Loucy (cell line): ENCODE data around the gene CCDC38.

Experiments used
- H2AFZ ChIP-seq: fragments of 200-600 bp; sonication (generic); 2 replicates; pipeline ENCODE4 v1.6.0; 2016; ENCODE audit warnings: antibody characterized with exemption, mild to moderate bottlenecking, low read length, moderate library complexity
- H3F3A ChIP-seq: fragments of 200-600 bp; 2 replicates; pipeline ENCODE4 v1.6.0; 2016; ENCODE audit warnings: antibody characterized with exemption, low read depth, mild to moderate bottlenecking
- H3K27me3 ChIP-seq: fragments of 200-600 bp; sonication (generic); 2 replicates; pipeline ENCODE4 v1.6.1; 2014; ENCODE audit warnings: low read length, mild to moderate bottlenecking; ENCODE audit not compliant: insufficient read depth, poor library complexity, severe bottlenecking
- H3K36me3 ChIP-seq: fragments of 200-600 bp; sonication (generic); 2 replicates; pipeline ENCODE4 v1.6.1; 2016; ENCODE audit warnings: low read length; ENCODE audit not compliant: insufficient read depth
- H3K4me1 ChIP-seq: fragments of 200-600 bp; sonication (generic); 2 replicates; pipeline ENCODE4 v1.5.1; 2014; ENCODE audit warnings: low read length, mild to moderate bottlenecking; ENCODE audit not compliant: insufficient read depth, poor library complexity, severe bottlenecking
- H3K4me2 ChIP-seq: fragments of 200-600 bp; sonication (generic); 2 replicates; pipeline ENCODE4 v1.6.0; 2014; ENCODE audit warnings: antibody characterized with exemption, low read length, low read depth, mild to moderate bottlenecking; ENCODE audit not compliant: poor library complexity, severe bottlenecking
- H3K4me3 ChIP-seq: fragments of 200-600 bp; sonication (generic); 2 replicates; pipeline ENCODE4 v1.5.1; 2014; ENCODE audit warnings: low read length, mild to moderate bottlenecking, mixed read lengths; ENCODE audit not compliant: poor library complexity, severe bottlenecking
- H3K79me2 ChIP-seq: fragments of 200-600 bp; sonication (generic); 2 replicates; pipeline ENCODE4 v1.6.1; 2014; ENCODE audit warnings: low read length; ENCODE audit not compliant: insufficient read depth
- H3K9ac ChIP-seq: fragments of 200-600 bp; sonication (generic); 2 replicates; pipeline ENCODE4 v1.6.0; 2014; ENCODE audit warnings: mild to moderate bottlenecking, low read depth, low read length, moderate library complexity; ENCODE audit not compliant: poor library complexity, severe bottlenecking
- H3K9me2 ChIP-seq: fragments of 200-600 bp; sonication (generic); replicated peaks from 2 replicates; pipeline ENCODE4 v1.6.1; 2016; ENCODE audit warnings: low read depth, low read length, mixed read lengths
- H3K9me3 ChIP-seq: fragments of 200-600 bp; sonication (generic); 2 replicates; pipeline ENCODE4 v1.6.1; 2014; ENCODE audit warnings: mild to moderate bottlenecking, antibody characterized with exemption, low read length, low read depth; ENCODE audit not compliant: insufficient read depth
- H4K20me1 ChIP-seq: fragments of 200-600 bp; sonication (generic); 2 replicates; pipeline ENCODE4 v1.6.0; 2014; ENCODE audit warnings: antibody characterized with exemption, low read length, mild to moderate bottlenecking; ENCODE audit not compliant: insufficient read depth, poor library complexity, severe bottlenecking
- EZH2phosphoT487 ChIP-seq: fragments of 200-600 bp; IDR thresholded peaks from 2 replicates; pipeline ENCODE4 v1.6.1; 2018; ENCODE audit warnings: antibody characterized with exemption, mild to moderate bottlenecking, moderate library complexity, borderline replicate concordance
- TF ChIP-seq, protein P1 (sequence below): fragments of 200-600 bp; sonication (generic); conservative IDR thresholded peaks from 2 replicates; pipeline ENCODE4 v1.5.1; 2014; ENCODE audit warnings: mild to moderate bottlenecking, antibody characterized with exemption, low read length

The CCDC38 gene

DNA sequence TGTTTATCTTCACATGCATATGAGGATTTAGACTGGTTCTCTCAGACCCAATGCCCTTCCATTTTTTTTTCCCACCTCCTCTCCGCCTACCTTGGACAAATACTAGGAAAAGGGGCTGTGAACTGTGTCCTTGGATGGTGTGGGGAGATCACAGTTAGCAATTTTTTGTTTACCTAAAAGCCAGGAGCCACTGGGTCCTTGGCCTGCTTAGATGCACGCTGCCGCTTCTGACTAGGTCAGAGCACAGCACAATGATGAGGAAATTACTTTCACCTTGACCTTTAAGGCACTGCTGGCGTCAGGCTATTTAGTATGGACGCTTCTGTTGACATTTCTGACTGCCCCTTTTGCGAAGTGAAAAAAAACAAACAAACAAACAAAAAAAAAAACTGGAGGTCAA is 1.9 kb downstream of the CCDC38 start:
- Histone ChIP-seq H3F3A (no peaks in the 10 kb centered on the region), H3K9me3 (no peaks in the 10 kb centered on the region), H3K4me2 (no peak overlapping the region), H3K36me3 (no peaks in the 10 kb centered on the region), H3K9ac (no peak overlapping the region), H3K4me1 (no peaks in the 10 kb centered on the region), H3K4me3 (no peak overlapping the region), H3K27me3 (no peaks in the 10 kb centered on the region), H3K9me2 (no peaks in the 10 kb centered on the region), H4K20me1 (no peaks in the 10 kb centered on the region), H2AFZ (no peak overlapping the region), H3K79me2 (no peaks in the 10 kb centered on the region)
- TF ChIP-seq, protein P1, sequence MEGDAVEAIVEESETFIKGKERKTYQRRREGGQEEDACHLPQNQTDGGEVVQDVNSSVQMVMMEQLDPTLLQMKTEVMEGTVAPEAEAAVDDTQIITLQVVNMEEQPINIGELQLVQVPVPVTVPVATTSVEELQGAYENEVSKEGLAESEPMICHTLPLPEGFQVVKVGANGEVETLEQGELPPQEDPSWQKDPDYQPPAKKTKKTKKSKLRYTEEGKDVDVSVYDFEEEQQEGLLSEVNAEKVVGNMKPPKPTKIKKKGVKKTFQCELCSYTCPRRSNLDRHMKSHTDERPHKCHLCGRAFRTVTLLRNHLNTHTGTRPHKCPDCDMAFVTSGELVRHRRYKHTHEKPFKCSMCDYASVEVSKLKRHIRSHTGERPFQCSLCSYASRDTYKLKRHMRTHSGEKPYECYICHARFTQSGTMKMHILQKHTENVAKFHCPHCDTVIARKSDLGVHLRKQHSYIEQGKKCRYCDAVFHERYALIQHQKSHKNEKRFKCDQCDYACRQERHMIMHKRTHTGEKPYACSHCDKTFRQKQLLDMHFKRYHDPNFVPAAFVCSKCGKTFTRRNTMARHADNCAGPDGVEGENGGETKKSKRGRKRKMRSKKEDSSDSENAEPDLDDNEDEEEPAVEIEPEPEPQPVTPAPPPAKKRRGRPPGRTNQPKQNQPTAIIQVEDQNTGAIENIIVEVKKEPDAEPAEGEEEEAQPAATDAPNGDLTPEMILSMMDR = no peak
- TF ChIP-seq EZH2phosphoT487 = no peak

DNA sequence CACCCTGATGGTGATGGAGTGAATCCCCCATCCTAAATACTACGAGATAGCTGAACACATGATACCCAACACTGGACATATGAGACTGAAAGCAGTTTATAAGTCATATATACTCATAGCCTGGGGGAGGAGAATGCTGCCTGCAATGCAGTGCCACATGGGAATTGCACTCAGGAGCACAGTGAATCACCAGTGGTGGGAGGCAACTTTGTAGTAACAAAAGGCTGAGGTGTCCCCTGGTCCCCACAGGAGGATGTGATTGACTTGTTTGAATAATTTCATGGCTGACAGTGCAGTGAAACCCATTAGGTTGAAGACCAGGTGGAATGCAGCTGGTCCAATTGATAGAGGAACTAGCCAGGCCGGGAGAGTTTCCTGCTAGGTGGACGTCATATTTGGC is 20.2 kb downstream of the CCDC38 start:
- no peaks in the 10 kb centered on the region for H3K36me3 ChIP-seq
- H3K9me2 ChIP-seq = no peaks in the 10 kb centered on the region
- H3K9ac ChIP-seq = no peak overlapping the region
- TF ChIP-seq, protein P1 = no peak
- TF ChIP-seq EZH2phosphoT487 = no peak
- no peaks in the 10 kb centered on the region for H3K27me3 ChIP-seq
- no peak overlapping the region for H3K4me3 ChIP-seq
- no peak overlapping the region for H2AFZ ChIP-seq
- H3K4me1 ChIP-seq = peaks cover 5% of the 10 kb centered on the region
- H4K20me1 ChIP-seq = no peaks in the 10 kb centered on the region
- no peaks in the 10 kb centered on the region for H3K79me2 ChIP-seq
- H3K9me3 ChIP-seq = no peaks in the 10 kb centered on the region
- no peak overlapping the region for H3K4me2 ChIP-seq
- H3F3A ChIP-seq = no peaks in the 10 kb centered on the region

DNA sequence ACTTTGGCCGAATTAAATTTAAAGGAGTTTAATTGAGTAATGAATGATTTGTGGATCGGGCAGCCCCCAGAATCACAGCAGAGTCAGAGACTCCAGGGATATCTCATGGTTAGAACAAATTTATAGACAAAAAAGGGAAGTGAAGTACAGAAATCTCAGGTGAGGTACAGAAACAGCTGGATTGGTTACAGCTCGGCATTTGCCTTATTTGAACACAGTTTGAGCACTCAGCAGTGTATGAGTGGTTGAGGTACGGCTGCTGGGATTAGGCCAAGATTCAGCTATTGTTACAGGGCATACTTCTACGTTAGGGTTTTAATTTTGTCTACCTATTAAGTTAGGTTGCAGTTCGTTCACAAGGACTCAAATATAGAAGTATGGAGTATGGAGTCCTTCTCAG is 23.3 kb downstream of the CCDC38 start:
- Histone ChIP-seq H3K27me3 (no peaks in the 10 kb centered on the region), H3K4me1 (peaks cover 5% of the 10 kb centered on the region), H3F3A (no peaks in the 10 kb centered on the region), H3K4me3 (no peak overlapping the region), H3K79me2 (no peaks in the 10 kb centered on the region), H3K4me2 (no peak overlapping the region), H2AFZ (peak overlapping the region; percentile 13; the same call in 1 of the 2 replicates), H4K20me1 (no peaks in the 10 kb centered on the region), H3K9ac (no peak overlapping the region), H3K9me2 (no peaks in the 10 kb centered on the region), H3K9me3 (no peaks in the 10 kb centered on the region), H3K36me3 (no peaks in the 10 kb centered on the region)
- TF ChIP-seq EZH2phosphoT487 = no peak
- TF ChIP-seq, protein P1 = no peak
